Activated T-helper 17 cell treated with anti-CD3 and anti-CD28 coated beads, Interleukin-2, amount 50 U/mL, for 72 hours (primary cell): Measurements from ENCODE around the gene PLEKHJ1. TPM values are rescaled to one million over a fixed set of nuclear protein-coding genes. Genes with fewer than 3 reads are reported as not detected.

Source experiments
- ATAC-seq: fragments of 150-1000 bp; cut with Tn5 transposase; replicated peaks from 2 replicates; pipeline ENCODE4 v1.10.0; 2021; ENCODE audit warnings: mild to moderate bottlenecking, moderate library complexity
- H3K27ac Mint-ChIP-seq: one replicate; pipeline ENCODE4 v1.8.0; 2022; ENCODE audit warnings: mixed read lengths
- H3K27me3 Mint-ChIP-seq: one replicate; pipeline ENCODE4 v1.8.0; 2022; ENCODE audit warnings: mixed read lengths
- H3K36me3 Mint-ChIP-seq: one replicate; pipeline ENCODE4 v1.8.0; 2022; ENCODE audit warnings: low read depth, mild to moderate bottlenecking, mixed read lengths
- H3K4me1 Mint-ChIP-seq: one replicate; pipeline ENCODE4 v1.8.0; 2022; ENCODE audit warnings: mixed read lengths
- H3K4me3 Mint-ChIP-seq: one replicate; pipeline ENCODE4 v1.8.0; 2022; ENCODE audit warnings: mild to moderate bottlenecking, mixed read lengths
- H3K9me3 Mint-ChIP-seq: one replicate; pipeline ENCODE4 v1.8.0; 2022; ENCODE audit warnings: mixed read lengths
- total RNA-seq, 2 donors: library from RNA; stranded (reverse); gene quantifications; one replicate each; pipeline ENCODE4 v1.2.3, GENCODE V29; 2022

PLEKHJ1 gene
- total RNA-seq, 2 donors from 2014 or later, result 45.8 to 74.8 TPM

- Mint-ChIP-seq H3K36me3 (peaks cover 58% of the 10 kb centered on the region), H3K9me3 (no peaks in the 10 kb centered on the region), H3K4me1 (peaks cover 18% of the 10 kb centered on the region), H3K27ac (peak overlapping the region; percentile 75), H3K27me3 (no peaks in the 10 kb centered on the region), H3K4me3 (peak overlapping the region; percentile 91)
- no peak for ATAC-seq
Measured at GRCh38 chr19:2274185-2274711, 38.1 kb upstream of the PLEKHJ1 start.

- ATAC-seq, result peak; percentile 51
- Mint-ChIP-seq H3K27me3 (no peaks in the 10 kb centered on the region), H3K27ac (peak overlapping the region; percentile 75), H3K9me3 (no peaks in the 10 kb centered on the region), H3K4me1 (peaks cover 18% of the 10 kb centered on the region), H3K36me3 (peaks cover 61% of the 10 kb centered on the region), H3K4me3 (peak overlapping the region; percentile 91)
Measured at GRCh38 chr19:2273356-2274184, 37.4 kb upstream of the PLEKHJ1 start.

GRCh38 chr19:2271234-2272103 lies 35.3 kb upstream of the PLEKHJ1 start:
- peaks cover 61% of the 10 kb centered on the region for H3K36me3 Mint-ChIP-seq
- H3K27ac Mint-ChIP-seq, result peak overlapping the region; percentile 86
- H3K4me1 Mint-ChIP-seq, result peaks cover 18% of the 10 kb centered on the region
- peak overlapping the region; percentile 91 for H3K4me3 Mint-ChIP-seq
- no peak for ATAC-seq
- no peaks in the 10 kb centered on the region for H3K27me3 Mint-ChIP-seq
- no peaks in the 10 kb centered on the region for H3K9me3 Mint-ChIP-seq

- Mint-ChIP-seq H3K4me3 (peak overlapping the region; percentile 91), H3K9me3 (no peaks in the 10 kb centered on the region), H3K36me3 (peaks cover 61% of the 10 kb centered on the region), H3K27me3 (no peaks in the 10 kb centered on the region), H3K27ac (no peak overlapping the region), H3K4me1 (peaks cover 18% of the 10 kb centered on the region)
- peak; percentile 27 for ATAC-seq
Measured at GRCh38 chr19:2270423-2271233, 34.5 kb upstream of the PLEKHJ1 start.

- H3K4me3 Mint-ChIP-seq, result peak overlapping the region; percentile 91
- peaks cover 60% of the 10 kb centered on the region for H3K36me3 Mint-ChIP-seq
- H3K9me3 Mint-ChIP-seq, result no peaks in the 10 kb centered on the region
- no peaks in the 10 kb centered on the region for H3K27me3 Mint-ChIP-seq
- peaks cover 18% of the 10 kb centered on the region for H3K4me1 Mint-ChIP-seq
- H3K27ac Mint-ChIP-seq, result peak overlapping the region; percentile 68
- ATAC-seq, result no peak
Measured at GRCh38 chr19:2270157-2270422, 34.0 kb upstream of the PLEKHJ1 start.

- peak; percentile 87 for ATAC-seq
- Mint-ChIP-seq H3K4me3 (peak overlapping the region; percentile 91), H3K27ac (peak overlapping the region; percentile 68), H3K36me3 (peaks cover 55% of the 10 kb centered on the region), H3K9me3 (no peaks in the 10 kb centered on the region), H3K27me3 (no peaks in the 10 kb centered on the region), H3K4me1 (peaks cover 18% of the 10 kb centered on the region)
Measured at GRCh38 chr19:2269244-2270156, 33.4 kb upstream of the PLEKHJ1 start.

- Mint-ChIP-seq H3K36me3 (peaks cover 48% of the 10 kb centered on the region), H3K4me3 (peak overlapping the region; percentile 91), H3K27me3 (no peaks in the 10 kb centered on the region), H3K27ac (peak overlapping the region; percentile 68), H3K9me3 (no peaks in the 10 kb centered on the region), H3K4me1 (peaks cover 13% of the 10 kb centered on the region)
- ATAC-seq, result no peak
Measured at GRCh38 chr19:2268861-2269243, 32.7 kb upstream of the PLEKHJ1 start.

- H3K9me3 Mint-ChIP-seq, result no peaks in the 10 kb centered on the region
- peaks cover 10% of the 10 kb centered on the region for H3K4me1 Mint-ChIP-seq
- H3K36me3 Mint-ChIP-seq, result peaks cover 44% of the 10 kb centered on the region
- peak overlapping the region; percentile 91 for H3K4me3 Mint-ChIP-seq
- no peak for ATAC-seq
- H3K27me3 Mint-ChIP-seq, result no peaks in the 10 kb centered on the region
- peak overlapping the region; percentile 68 for H3K27ac Mint-ChIP-seq
Measured at GRCh38 chr19:2268480-2268830, 32.3 kb upstream of the PLEKHJ1 start.

GRCh38 chr19:2266183-2266993 lies 30.3 kb upstream of the PLEKHJ1 start:
- Mint-ChIP-seq H3K9me3 (no peaks in the 10 kb centered on the region), H3K4me1 (peaks cover under 1% of the 10 kb centered on the region), H3K4me3 (peak overlapping the region; percentile 39), H3K27me3 (no peaks in the 10 kb centered on the region), H3K27ac (peak overlapping the region; percentile 67), H3K36me3 (peaks cover 24% of the 10 kb centered on the region)
- no peak for ATAC-seq

GRCh38 chr19:2261438-2262172 lies 25.5 kb upstream of the PLEKHJ1 start:
- Mint-ChIP-seq H3K27ac (peak overlapping the region; percentile 33), H3K27me3 (no peaks in the 10 kb centered on the region), H3K36me3 (no peaks in the 10 kb centered on the region), H3K4me3 (no peak overlapping the region), H3K9me3 (no peaks in the 10 kb centered on the region), H3K4me1 (peaks cover 6% of the 10 kb centered on the region)
- ATAC-seq, result peak; percentile 25

GRCh38 chr19:2260341-2260805 lies 24.2 kb upstream of the PLEKHJ1 start:
- H3K4me1 Mint-ChIP-seq, result peaks cover 6% of the 10 kb centered on the region
- peak; percentile 61 for ATAC-seq
- H3K36me3 Mint-ChIP-seq, result no peaks in the 10 kb centered on the region
- no peaks in the 10 kb centered on the region for H3K27me3 Mint-ChIP-seq
- peak overlapping the region; percentile 91 for H3K27ac Mint-ChIP-seq
- no peaks in the 10 kb centered on the region for H3K9me3 Mint-ChIP-seq
- H3K4me3 Mint-ChIP-seq, result peak overlapping the region; percentile 74

- Mint-ChIP-seq H3K36me3 (no peaks in the 10 kb centered on the region), H3K4me1 (peaks cover 6% of the 10 kb centered on the region), H3K27me3 (no peaks in the 10 kb centered on the region), H3K9me3 (no peaks in the 10 kb centered on the region), H3K4me3 (peak overlapping the region; percentile 42), H3K27ac (peak overlapping the region; percentile 59)
- ATAC-seq, result peak; percentile 12
Measured at GRCh38 chr19:2259336-2259735, 23.2 kb upstream of the PLEKHJ1 start.
